GM12891 (cell line): ENCODE results near the gene PTCSC3.

Source experiments
- POLR2A ChIP-seq: IDR thresholded peaks from 2 replicates; pipeline ENCODE4 v1.6.1; 2011; ENCODE audit warnings: low read depth, low read length, control low read depth
- POLR2AphosphoS5 ChIP-seq: IDR thresholded peaks from 2 replicates; pipeline ENCODE4 v1.6.1; 2011; ENCODE audit warnings: low read depth, low read length, control low read depth
- TAF1 ChIP-seq: IDR thresholded peaks from 2 replicates; pipeline ENCODE4 v1.6.1; 2011; ENCODE audit warnings: low read depth, low read length, control low read depth

- TF ChIP-seq TAF1 = no peak
- no peak for TF ChIP-seq POLR2AphosphoS5
- no peak for TF ChIP-seq POLR2A
These were observed 4.9 kb upstream of the PTCSC3 start for GRCh38 chr14:36181417-36181816.
